Neural cell (in vitro differentiated cells): ENCODE data around the gene CTRB2.

Experiments
- CTCF ChIP-seq: fragments of 450-650 bp; IDR thresholded peaks from 2 replicates; pipeline ENCODE4 v1.5.1; 2014; ENCODE audit warnings: antibody characterized with exemption, mild to moderate bottlenecking, moderate library complexity; ENCODE audit not compliant: poor library complexity, severe bottlenecking
- EP300 ChIP-seq: fragments of 450-650 bp; conservative IDR thresholded peaks from 2 replicates; pipeline ENCODE4 v1.6.1; 2014; ENCODE audit warnings: antibody characterized with exemption, mild to moderate bottlenecking, moderate library complexity; ENCODE audit not compliant: poor library complexity, severe bottlenecking
- EZH2 ChIP-seq: fragments of 200-600, 300-800 bp; shearing (Covaris generic), sonication (generic); IDR thresholded peaks from 2 replicates; pipeline ENCODE4 v1.6.1; 2014; ENCODE audit warnings: antibody characterized with exemption, low read length, borderline replicate concordance, mild to moderate bottlenecking; ENCODE audit not compliant: insufficient read depth, poor library complexity, severe bottlenecking
- MXI1 ChIP-seq: fragments of 450-650 bp; conservative IDR thresholded peaks from 2 replicates; pipeline ENCODE4 v1.6.1; 2014; ENCODE audit warnings: antibody characterized with exemption, mild to moderate bottlenecking; ENCODE audit not compliant: poor library complexity, severe bottlenecking
- POLR2AphosphoS5 ChIP-seq: IDR thresholded peaks from 2 replicates; pipeline ENCODE4 v1.6.1; 2012
- REST ChIP-seq: IDR thresholded peaks from 2 replicates; pipeline ENCODE4 v1.6.1; 2012; ENCODE audit warnings: borderline replicate concordance
- TAF1 ChIP-seq: IDR thresholded peaks from 2 replicates; pipeline ENCODE4 v1.6.1; 2012; ENCODE audit warnings: low read depth

DNA sequence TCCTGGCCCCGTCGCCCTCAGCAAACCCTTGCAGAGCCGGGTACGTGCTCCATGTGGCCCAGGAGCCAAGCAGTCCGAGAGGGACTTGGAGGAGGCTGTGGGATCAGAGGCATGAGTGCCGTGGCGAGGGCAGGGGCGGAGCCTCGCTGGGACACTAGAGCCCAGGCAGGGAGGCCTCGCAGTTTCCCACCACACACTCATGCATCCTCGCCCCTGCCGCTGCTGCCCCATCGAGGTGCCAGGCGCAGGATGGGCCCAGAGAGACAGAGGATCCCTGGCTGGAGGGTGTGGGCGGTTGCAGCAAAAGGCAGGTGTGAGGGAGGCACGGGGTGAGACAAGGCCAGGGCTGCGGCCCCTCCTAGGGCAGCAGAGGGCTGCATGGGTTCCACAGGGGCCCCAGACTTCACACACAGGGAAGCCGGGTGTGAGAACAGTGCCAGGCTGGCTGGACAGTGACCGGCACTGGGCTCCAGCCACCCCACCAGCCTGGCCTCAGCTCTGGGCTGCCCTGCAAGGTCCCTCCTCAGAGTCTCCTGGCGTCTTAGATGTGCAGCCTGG, 36.8 kb upstream of the CTRB2 start:
- no peak for TF ChIP-seq EZH2
- TF ChIP-seq CTCF = no peak
- no peak for TF ChIP-seq EP300
- TF ChIP-seq MXI1 = no peak
- TF ChIP-seq TAF1 = no peak
- TF ChIP-seq REST = no peak
- no peak for TF ChIP-seq POLR2AphosphoS5
